ENCODE data around the gene AEBP2.
"Not testable (repeated sequence)": the region's sequence is repeated elsewhere in the genome, so short reads cannot be mapped to it uniquely, and the experiment has no call there.

The AEBP2 gene

DNA sequence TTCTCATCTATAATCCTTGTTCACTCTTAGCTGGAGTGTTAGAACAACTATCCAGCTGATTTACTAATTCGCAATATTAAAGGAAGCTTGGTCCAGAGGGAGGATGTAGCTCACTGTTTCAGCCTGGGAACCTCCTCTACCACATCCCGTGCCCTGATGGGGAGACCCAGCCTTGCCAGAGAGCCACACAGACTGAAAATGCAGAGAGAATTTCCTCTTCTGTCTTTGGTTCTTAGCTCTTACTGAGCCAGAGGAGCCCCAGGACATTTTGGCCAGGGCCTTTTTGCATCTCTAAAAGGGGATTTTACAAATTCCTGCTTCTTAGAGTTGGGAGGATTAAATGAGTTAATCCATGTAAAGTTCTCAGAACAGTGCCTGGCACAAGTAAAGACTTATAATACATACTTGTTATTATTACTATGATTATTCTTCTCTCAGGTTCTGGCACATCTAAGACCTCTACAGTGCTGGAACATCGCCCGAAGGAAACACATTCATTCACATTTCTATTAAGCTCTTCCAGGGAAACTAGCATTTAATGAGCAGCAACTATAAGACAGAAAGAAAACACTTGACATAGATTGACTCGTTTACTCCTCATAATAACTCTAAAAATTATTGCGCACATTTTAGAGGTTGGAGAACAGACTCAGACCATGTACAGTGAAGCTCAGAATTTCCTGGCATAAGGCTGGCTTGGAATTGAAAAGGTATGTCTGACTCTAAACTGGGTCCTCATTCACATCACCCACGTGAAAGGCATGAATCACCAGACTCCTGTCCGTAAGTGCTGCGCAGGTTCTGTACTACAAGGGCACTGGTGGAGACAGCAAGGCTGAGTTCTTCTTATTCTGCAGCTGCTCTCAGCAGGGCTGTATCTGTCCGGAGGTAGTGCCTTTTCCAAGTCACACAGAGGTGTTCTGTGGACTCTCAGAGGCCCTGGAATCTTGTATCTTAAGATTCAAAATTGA, 27.8 kb upstream of the AEBP2 start:
- TF ChIP-seq ZFX (IDR thresholded peaks at IDR 0.05): no peak
- TF ChIP-seq, protein P1, sequence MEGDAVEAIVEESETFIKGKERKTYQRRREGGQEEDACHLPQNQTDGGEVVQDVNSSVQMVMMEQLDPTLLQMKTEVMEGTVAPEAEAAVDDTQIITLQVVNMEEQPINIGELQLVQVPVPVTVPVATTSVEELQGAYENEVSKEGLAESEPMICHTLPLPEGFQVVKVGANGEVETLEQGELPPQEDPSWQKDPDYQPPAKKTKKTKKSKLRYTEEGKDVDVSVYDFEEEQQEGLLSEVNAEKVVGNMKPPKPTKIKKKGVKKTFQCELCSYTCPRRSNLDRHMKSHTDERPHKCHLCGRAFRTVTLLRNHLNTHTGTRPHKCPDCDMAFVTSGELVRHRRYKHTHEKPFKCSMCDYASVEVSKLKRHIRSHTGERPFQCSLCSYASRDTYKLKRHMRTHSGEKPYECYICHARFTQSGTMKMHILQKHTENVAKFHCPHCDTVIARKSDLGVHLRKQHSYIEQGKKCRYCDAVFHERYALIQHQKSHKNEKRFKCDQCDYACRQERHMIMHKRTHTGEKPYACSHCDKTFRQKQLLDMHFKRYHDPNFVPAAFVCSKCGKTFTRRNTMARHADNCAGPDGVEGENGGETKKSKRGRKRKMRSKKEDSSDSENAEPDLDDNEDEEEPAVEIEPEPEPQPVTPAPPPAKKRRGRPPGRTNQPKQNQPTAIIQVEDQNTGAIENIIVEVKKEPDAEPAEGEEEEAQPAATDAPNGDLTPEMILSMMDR (conservative IDR thresholded peaks at IDR 0.05): no peak
- no peak overlapping the region for H3K27ac ChIP-seq

DNA sequence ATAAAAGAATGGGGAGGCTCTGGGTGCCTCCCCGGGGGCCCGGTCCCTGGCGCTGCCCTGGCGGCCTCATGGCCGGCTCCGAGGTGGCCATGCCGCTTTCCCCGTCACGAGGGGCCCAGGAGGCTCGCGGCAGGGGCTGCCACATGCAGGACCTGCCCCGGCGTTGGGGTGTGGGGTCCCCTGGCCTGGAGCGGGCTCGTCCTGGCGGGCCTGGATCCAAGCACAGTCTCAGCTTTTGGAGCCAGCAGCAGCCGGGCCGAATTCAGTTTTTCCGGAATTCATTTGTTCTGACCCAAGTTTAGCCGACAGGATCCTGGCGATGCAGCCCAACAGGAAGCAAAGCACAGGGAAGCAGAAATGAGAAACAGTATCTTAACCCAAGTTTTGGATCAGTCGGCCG, 26.4 kb upstream of the AEBP2 start:
- TF ChIP-seq, protein P1 (conservative IDR thresholded peaks at IDR 0.05): no peak
- TF ChIP-seq ZFX (IDR thresholded peaks at IDR 0.05): no peak
- H3K27ac ChIP-seq: no peak overlapping the region

DNA sequence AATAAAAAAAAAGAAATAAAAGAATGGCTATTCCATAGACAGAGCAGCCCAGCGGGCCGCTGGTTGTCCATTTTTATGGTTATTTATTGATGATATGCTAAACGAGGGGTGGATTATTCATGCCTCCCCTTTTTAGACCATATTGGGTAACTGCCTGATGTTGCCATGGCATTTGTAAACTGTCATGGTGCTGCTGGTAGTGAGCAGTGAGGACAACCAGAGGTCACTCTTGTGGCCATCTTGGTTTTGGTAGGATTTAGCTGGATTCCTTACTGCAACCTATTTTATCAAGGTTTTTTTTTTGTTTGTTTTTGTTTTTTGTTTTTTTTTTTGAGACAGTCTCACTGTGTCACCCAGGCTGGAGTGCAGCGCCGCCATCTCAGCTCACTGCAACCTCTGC, 25.7 kb upstream of the AEBP2 start:
- not testable (repeated sequence) for H3K27ac ChIP-seq

DNA sequence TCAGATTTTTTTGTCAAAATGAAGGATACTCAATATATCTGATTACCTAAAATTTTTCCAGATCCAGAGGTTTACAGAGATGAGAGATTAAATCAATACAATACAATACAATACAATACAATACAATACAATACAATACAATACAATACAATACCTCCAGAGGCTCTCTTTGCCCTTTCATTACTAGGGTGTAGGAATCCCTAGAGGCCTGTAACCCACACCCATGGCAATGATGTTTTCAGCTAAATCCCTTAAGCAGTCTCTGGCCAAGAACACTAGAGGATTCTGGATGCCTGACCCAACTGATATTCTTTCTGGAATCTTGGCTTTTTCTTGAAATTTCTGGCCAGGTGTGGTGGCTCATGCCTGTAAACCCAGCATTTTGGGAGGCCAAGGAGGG, 23.7 kb upstream of the AEBP2 start:
- TF ChIP-seq ZFX (IDR thresholded peaks at IDR 0.05): no peak
- TF ChIP-seq, protein P1 (conservative IDR thresholded peaks at IDR 0.05): no peak
- no peak overlapping the region for H3K27ac ChIP-seq

DNA sequence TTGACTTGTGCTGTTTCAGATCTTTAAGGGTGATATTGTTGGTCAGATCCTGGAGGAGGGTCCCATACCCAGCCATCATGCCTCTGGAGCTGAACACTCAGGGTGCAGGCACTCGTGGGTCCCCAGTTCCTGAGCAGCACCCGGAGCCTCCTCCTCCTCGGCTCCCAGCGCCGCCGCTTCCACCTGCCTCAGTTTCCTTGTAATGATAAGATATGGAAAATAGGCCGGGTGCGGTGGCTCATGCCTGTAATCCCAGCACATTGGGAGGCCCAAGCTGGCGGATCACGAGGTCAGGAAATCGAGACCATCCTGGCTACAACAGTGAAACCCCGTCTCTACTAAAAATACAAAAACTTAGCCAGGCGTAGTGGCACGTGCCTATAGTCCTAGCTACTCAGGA, 20.2 kb upstream of the AEBP2 start:
- TF ChIP-seq, protein P1 (conservative IDR thresholded peaks at IDR 0.05): no peak
- no peak for TF ChIP-seq ZFX (IDR thresholded peaks at IDR 0.05)
- no peak overlapping the region for H3K27ac ChIP-seq

DNA sequence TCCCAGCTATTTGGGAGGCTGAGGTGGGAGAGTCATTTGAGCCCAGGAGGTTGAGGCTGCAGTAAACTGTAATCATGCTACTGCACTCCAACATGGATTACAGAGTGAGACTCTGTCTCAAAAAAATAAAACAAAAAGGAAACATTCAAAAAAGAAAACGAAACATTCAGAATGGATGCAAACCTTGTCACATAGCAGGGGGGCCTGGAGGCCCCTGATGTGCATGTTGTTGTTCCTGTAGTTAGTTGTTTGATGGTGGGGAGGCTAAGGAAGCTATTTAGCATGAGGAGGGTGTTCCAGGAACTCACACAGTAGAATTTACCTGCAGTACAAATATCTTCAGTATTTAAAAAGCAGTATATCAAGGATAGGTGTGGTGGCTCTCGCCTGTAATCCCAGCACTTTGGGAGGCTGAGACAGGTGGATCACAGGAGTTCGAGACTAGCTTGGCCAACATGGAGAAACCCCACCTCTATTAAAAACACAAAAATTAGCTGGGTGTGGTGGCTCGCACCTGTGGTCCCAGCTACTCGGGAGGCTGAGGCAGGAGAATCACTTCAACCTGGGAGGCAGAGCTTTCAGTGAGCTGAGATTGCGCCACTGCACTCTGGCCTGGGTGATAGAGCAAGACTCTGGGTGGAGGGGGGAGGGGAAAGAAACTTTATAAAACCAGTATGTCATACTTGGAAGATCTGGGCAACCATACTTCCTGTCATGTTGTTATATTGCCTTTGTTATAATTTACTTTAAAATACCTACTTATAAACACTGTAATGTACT, 17.6 kb upstream of the AEBP2 start:
- no peak for TF ChIP-seq ZFX (IDR thresholded peaks at IDR 0.05)
- TF ChIP-seq, protein P1 (conservative IDR thresholded peaks at IDR 0.05): no peak
- H3K27ac ChIP-seq: no peak overlapping the region

DNA sequence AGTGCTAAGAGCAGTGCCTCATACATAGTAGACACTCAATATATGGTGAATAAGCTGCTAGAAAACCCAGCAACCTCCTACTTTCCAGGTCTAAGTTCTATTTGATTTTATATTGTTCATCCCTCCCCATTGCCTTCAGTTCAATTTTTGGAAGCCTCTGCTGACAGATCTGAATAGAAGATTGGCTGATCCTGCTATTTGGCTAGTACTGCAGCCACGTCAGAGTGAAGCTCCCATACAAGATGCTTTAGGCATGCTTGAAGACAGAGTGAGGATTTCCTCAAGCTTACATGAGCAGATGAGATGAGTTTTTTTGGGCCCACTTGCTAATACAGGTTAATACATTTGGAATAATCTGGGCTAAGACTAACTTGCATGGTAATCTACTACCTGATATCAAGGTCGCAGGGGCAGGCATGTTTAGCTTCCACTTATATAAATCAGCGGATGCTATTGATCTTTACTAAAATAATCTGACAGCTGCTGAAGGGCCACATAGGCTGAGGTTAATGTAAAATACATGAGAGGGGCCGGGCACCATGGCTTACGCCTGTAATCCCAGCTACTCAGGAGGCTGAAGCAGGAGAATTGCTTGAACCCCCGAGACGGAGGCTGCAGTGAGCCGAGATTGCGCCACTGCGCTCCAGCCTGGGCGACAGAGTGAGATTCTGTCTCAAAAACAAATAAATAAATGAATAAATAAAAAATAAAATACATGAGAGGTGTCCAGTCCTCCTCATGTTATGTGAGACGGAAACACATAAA, 15.9 kb upstream of the AEBP2 start:
- H3K27ac ChIP-seq: no peak overlapping the region
- TF ChIP-seq, protein P1 (conservative IDR thresholded peaks at IDR 0.05): no peak
- TF ChIP-seq ZFX (IDR thresholded peaks at IDR 0.05): no peak
